GM12878 (cell line): ENCODE results near the gene UFSP2.

Experiments used
- EZH2 ChIP-seq: IDR thresholded peaks from 2 replicates; pipeline ENCODE4 v1.6.1; 2012; ENCODE audit warnings: low read depth, mild to moderate bottlenecking, control low read depth, inconsistent platforms, low read length, borderline replicate concordance; ENCODE audit not compliant: control insufficient read depth
- MTA3 ChIP-seq: IDR thresholded peaks from 2 replicates; pipeline ENCODE4 v1.6.1; 2012; ENCODE audit warnings: low read length, inconsistent platforms, borderline replicate concordance
- PKNOX1 ChIP-seq: fragments of 450-650 bp; IDR thresholded peaks from 2 replicates; pipeline ENCODE4 v1.6.1; 2016; ENCODE audit warnings: mild to moderate bottlenecking
- ZNF274 ChIP-seq: IDR thresholded peaks from one replicate; pipeline ENCODE4 v1.8.0; 2011; ENCODE audit not compliant: insufficient read length, insufficient read depth

DNA sequence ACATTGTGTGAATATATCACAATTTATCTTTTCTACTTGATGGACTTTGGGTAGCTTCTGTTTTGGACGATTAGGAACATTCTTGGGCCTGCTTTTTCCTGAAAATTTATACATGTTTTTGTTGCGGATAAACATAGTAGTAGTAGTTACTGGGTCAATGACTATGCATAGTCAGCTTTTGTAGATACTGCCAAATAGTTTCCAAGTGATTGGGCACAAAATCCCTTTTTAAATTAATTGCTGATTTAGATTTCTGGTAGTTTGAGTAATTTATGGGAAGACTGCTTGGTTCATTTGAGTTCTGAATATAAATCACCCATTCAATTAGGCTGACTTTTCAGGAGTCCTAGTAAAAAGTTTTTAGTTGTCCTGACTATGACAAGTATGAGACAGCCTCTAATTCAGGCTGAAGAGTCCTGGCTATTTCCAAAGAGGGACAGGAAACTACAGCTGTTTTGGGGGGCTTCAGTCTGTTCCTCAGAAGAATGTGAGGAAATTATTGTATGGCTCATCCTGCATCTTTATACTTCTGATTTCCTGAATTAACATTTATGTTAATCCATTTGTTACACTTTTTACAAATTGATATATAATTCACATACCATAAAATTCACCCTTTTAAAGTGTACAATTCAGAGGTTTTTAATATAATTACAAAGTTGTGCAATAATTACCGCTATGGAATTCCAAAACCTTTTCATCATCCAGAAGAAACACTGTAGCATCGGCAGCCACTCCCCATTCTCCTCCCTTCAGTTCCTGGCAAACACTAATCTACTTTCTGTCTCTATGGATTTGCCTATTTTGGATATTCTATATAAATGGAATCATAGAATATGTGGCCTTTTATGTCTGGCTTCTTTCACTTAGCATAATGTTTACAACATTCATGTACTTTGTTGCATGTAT is 44.2 kb downstream of the UFSP2 start:
- no peak for TF ChIP-seq EZH2
- no peak for TF ChIP-seq PKNOX1
- no peak for TF ChIP-seq MTA3
- no peak for TF ChIP-seq ZNF274
